GM19099 (cell line): ENCODE data around the gene ADGRE2.

Experiments
- POLR2A ChIP-seq: IDR thresholded peaks from 3 replicates; pipeline ENCODE4 v1.6.1; 2011; ENCODE audit warnings: low read depth; ENCODE audit not compliant: insufficient read length; ENCODE audit errors: extremely low read depth

The ADGRE2 gene

GRCh38 chr19:14746886-14747285 lies 31.5 kb downstream of the ADGRE2 start:
- TF ChIP-seq POLR2A: no peak

- TF ChIP-seq POLR2A: no peak
These were observed 42.4 kb downstream of the ADGRE2 start for GRCh38 chr19:14735915-14736314.

GRCh38 chr19:14733574-14733973 lies 44.8 kb downstream of the ADGRE2 start:
- no peak for TF ChIP-seq POLR2A

GRCh38 chr19:14732510-14732909 lies 45.9 kb downstream of the ADGRE2 start:
- TF ChIP-seq POLR2A: no peak

GRCh38 chr19:14731200-14731599 lies 47.2 kb downstream of the ADGRE2 start:
- TF ChIP-seq POLR2A: no peak

- TF ChIP-seq POLR2A: no peak
These were observed 49.8 kb downstream of the ADGRE2 start for GRCh38 chr19:14728595-14728994.

- TF ChIP-seq POLR2A: no peak
These were observed 56.2 kb downstream of the ADGRE2 start for GRCh38 chr19:14722127-14722526.

GRCh38 chr19:14719162-14719561 lies 59.2 kb downstream of the ADGRE2 start:
- TF ChIP-seq POLR2A: no peak

GRCh38 chr19:14718522-14719116 lies 59.7 kb downstream of the ADGRE2 start:
- no peak for TF ChIP-seq POLR2A

- no peak for TF ChIP-seq POLR2A
These were observed 62.5 kb downstream of the ADGRE2 start for GRCh38 chr19:14715841-14716240.

- TF ChIP-seq POLR2A: no peak
These were observed 73.9 kb downstream of the ADGRE2 start for GRCh38 chr19:14704450-14704849.

GRCh38 chr19:14703833-14704232 lies 74.5 kb downstream of the ADGRE2 start:
- no peak for TF ChIP-seq POLR2A

GRCh38 chr19:14700711-14701375 lies 77.5 kb downstream of the ADGRE2 start:
- no peak for TF ChIP-seq POLR2A

- no peak for TF ChIP-seq POLR2A
These were observed 78.7 kb downstream of the ADGRE2 start for GRCh38 chr19:14699641-14700040.

GRCh38 chr19:14695471-14695870 lies 82.9 kb downstream of the ADGRE2 start:
- no peak for TF ChIP-seq POLR2A

GRCh38 chr19:14694641-14695266 lies 83.6 kb downstream of the ADGRE2 start:
- no peak for TF ChIP-seq POLR2A
